Measurements from ENCODE around the gene BUD31.
A peak's percentile ranks its signal among the peaks of the same experiment; 100 is the strongest.
"Not testable (repeated sequence)": the region's sequence is repeated elsewhere in the genome, so short reads cannot be mapped to it uniquely, and the experiment has no call there.

Gene BUD31

DNA sequence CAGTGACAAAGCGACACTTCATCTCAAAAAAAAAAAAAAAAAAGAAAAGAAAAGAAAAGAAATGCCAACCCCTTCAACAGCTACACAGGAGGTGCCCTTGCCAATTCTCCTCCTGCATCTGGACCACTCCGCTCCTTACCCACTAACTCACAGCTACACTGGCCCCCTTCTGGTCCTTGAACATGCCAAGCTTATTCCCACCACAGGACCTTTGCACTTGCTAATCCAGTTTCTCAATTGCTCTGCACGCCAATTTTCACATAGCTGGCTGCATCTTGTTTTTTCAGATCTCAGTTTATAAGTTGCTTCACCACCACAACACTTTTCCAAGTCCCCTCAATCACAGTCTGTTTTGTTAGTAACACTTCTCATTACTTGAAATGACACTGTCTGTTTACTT, 5.9 kb upstream of the BUD31 start:
- DNase-seq: no peak

DNA sequence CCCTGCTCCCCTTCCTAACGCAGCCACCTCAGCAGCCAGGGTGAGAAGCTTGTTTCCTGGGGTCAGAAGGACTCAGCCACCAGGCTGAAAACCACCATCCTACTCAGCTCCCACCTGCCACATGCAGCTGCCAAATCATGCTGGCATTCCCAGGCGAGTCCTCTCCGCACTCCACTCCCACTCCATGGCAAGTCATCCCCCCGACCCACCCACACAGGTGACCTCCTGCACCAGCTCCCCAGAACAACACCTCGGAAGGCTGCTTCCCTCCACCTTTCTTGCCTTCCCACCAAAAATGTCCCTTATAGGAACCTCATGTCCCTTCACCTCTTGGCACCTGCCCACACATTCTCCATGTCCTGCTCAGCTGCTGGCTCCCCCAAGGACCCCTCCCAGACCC, 5.0 kb upstream of the BUD31 start:
- DNase-seq: no peak

DNA sequence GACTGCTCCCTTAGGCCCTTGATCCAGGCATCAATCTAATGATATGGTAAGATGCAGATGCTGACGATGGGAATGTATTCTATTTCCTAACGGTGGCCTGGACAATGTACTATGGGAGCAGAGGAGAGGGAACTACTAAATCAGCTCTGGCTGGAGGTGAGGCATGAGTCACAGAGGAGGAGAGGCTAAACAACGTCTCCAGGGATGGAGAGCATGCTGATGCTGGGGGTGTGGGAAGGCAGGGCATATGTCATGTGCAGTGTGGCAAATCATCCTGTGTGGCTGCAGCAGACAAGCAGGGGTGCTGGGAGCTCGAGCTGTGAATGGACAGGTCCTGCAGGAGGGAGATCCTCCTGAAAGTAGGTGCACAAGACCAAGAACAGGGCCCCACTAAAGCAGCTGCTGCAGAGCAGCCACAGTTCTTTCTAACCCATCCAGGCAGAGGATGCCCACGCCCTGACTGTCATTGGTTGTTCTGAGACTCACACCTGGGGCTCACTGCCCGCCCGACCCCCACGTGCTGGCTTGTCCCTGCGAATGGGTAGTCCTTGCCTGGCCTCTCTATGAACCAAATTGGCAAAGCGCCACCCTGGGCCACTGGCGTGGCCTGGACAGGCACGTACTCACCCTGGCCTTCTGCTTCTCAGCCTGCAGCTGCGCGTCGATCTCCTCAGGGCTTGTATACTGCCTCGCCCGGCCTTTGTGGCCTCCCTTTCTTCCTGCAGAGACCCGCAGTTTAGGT, 4.4 kb upstream of the BUD31 start:
- DNase-seq: no peak

DNA sequence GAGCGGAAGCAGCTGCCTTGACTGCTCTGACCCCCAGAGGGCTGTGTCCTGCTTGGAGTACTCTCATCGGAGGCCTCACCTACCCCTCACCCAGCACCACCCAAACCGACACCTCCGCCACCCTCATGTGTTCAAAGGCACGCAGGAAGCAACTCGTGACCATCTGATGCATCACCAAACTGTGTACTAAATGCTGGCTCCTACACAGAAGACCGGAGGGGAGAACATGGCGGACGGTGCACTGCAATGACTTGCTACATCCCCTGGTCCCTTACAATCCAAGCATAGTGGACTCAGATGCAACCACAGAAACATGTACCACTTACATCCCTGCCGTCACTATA, 3.8 kb upstream of the BUD31 start:
- DNase-seq: no peak

DNA sequence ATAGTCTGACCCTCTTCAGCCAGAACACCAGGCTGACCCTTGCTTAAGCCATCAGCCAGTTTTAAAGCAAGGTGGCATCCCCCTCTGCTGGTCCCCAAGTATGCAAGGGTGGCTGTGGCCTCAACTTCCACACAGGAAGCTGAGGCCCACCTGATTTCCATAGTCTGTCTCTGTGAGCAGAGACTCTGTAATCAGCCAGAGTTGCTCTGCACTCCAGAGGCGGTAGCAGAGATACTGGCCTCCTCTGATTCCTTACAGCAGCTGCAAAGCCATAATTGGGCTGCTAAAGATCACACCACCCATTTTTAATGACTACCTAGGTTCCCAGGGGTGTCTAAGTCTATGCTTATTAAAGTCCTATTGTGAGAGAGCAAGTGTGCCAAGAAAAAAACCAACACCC, 2.2 kb upstream of the BUD31 start:
- DNase-seq: no peak

DNA sequence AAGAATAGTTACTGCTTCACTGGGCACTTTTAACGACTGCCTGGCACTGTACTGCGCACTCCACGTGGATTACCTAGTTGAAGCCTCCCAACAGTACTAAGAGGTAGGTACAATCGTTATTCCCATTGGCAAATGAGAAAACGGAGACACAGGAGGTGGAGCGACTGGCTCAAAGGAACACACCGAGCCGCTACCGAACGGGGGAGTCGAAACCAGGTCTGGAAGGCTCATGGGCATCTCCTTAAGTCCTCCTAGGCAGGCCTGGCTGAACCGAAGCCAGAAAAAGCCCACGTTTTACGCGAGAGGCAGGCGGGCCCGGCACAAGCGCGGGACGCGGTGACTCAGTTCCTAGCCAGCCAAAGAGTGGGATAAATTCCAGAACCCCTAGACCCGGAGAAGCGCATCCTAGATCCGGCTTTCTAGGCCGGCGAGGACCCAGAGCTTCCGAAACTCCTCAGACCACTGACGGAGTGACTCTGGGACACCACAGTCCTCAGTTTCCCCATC, 844 bp upstream of the BUD31 start:
- no peak for DNase-seq

DNA sequence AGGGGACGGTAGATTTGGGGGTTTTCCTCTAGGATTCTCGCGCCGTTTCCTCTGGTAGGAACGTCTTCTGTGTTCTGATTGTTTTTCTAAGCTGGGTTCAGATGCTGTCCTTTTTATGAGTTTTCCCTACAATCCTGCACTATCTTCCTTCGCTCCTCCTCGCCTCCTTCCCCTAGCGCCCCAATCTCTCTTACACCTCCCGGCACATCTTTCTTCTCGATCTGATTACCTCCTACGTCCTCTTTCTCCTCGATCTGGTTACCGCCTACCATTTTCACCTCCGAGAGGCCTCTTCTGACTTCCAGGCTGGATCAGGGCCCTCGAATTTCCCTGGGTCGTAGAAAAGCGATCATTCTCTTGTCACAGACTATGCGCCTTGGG, 413 bp downstream of the BUD31 start:
- DNase-seq: no peak

DNA sequence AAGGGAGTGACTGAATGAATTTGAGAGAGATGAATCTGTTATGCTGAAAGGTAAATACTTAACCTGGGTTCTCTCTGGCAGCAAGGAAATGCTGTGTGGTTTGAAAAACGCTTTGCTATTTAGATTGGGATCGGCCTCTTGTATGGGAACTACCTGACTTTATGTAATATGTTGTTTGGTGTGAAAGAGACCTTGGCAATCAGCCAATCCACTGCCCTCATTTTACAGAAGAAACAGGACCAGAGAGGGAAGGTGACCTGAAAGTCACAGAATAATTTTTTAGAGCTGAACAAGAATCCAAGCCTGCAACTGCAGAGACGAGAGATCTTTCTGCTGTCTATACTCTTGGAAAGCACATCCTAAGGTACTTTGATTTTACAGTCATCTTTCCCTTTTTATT, 1.0 kb downstream of the BUD31 start:
- DNase-seq: no peak

DNA sequence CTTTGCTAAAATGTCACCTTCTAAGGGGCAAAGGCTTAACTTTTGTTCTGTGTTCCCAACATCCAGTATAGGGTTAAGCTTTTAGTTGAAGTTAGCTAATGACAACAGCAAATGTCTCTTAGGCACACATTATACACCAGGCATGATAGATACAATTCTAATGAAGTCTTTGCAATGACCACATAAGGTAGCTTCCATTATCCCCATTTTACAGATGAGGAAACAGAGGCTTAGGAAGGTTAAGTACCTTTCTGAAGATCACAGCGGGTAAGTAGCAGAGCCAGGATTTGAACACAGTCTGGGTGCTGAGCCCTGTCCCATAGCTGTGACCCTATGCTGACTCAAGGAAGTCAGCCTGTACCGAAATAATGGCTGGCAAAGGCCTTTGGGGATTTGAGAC, 1.9 kb downstream of the BUD31 start:
- DNase-seq: no peak

DNA sequence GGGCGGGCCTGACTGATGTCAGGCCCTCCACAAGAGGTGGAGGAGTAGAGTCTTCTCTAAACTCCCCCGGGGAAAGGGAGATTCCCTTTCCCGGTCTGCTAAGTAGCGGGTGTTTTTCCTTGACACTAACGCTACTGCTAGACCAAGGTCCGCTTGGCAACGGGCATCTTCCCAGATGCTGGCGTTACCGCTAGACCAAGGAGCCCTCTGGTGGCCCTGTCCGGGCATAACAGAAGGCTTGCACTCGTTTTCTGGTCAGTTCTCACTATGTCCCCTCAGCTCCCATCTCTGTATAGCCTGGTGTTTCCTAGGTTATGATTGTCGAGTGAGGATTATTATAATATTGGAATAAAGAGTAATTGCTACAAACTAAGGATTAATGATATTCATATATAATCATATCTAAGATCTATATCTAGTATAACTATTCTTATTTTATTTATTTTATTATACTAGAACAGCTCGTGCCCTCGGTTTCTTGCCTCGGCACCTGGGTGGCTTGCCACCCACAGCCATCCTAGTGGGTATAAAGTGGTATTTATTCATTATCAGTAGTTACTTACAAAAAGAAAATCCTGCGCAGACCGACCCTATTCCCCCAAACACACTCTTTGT, 6.9 kb downstream of the BUD31 start:
- peak; percentile 40 for DNase-seq

DNA sequence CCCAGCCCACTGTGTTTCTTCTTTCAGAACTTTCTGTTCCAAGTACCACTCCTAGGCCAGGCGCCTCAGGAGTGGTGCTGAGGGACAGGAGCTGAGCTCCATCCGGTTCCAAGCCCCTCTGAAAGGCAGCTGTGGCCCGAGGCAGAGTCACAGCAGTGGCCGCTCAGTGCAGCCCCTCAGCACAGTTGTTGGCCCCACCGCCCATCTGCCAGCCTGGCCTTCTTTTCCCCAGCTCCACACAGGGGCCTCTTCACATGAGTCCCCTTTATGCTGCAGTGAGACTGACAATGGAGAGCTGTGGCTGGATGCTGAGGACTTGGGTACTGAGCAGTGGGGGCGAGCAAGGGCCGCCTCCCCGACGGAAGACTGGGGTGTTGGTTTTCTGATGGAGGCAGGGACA, 9.5 kb downstream of the BUD31 start:
- DNase-seq: no peak

DNA sequence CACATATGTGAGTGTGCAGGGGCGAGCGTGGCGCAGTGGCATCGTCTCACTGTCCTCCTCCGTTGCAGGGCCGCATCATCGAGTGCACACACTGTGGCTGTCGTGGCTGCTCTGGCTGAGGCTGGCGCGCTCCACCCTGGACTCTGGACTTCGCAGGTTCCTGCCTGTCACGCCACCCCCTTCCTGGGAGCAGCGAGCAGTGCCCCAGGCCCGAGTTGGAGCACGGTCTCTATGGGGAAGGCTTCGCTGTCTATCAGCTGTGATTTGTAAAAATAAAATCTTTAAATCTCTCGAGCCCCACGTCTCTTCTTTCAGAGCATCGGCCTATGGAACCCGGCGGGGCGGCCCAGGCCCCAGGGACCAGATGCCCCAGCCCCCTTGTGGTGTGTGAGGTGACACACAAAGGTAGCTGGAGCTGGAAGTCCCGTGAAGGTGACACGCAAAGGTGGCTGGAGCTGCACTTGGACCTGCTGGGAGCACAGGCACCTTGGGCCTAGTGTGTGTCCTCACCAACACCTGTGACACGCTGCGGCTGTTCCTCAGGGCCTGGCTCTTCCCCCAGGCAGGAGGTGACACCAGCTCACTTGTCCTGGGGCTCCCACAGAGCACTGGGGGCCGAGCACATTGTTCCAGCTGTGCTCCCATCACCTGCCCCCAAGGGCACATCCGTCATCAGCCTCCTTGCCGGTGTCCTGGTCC, 10.7 kb downstream of the BUD31 start:
- DNase-seq: no peak

DNA sequence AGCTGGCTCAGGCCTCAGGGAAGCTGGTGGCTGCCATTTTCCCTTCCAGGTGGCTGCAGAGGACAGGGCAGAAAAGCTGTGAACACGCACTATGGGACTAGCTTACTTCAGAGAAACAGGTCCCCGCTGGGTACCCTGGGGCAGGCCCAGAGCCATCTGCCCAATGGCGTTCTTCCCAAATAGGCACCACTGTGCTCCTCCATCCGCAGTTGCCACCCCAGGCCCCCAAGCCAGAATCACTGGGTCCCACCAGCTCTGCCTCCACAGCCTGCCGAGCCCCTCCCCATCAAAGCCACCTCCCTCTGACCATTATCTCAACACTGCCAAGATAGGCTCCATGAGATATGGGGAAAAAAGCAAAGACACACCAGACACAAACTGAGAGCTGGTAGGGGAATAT, 11.4 kb downstream of the BUD31 start:
- no peak for DNase-seq

DNA sequence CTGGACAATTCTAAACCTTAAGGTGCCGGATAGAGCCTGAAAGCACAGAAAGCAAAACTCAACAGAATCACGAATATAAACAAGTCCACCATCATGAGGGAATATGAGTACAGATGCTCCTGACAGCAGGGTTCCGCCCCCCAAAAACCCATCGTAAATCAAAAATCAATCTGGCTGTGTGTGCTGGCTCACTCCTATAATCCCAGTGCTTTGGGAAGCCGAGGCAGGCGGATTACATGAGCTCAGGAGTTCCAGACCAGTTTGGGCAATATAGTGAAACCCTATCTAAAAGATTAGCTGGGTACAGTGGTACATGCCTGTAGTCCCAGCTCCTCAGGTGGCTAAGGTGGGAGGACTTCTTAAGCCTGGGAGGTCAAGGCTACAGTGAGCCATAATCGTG, 12.2 kb downstream of the BUD31 start:
- DNase-seq: no peak

DNA sequence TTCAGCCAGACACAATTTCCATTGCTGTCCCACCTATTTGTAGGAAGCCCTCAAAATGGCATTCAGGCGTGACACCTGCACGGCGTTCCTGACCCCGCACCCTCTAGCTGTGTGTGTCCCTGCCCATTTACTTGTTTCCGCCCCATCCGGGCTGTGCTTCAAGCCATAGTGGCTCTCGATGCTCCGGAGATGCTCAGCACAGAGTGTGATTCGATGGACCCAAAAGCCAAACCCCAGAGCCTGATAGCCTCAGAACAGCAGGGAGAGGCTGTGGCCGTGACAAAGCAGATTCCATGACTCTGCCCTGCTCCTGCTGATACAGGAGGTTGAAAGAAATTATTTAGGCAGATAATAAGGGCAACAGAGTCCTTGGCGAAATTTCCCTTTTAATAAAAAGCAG, 13.4 kb downstream of the BUD31 start:
- no peak for DNase-seq

DNA sequence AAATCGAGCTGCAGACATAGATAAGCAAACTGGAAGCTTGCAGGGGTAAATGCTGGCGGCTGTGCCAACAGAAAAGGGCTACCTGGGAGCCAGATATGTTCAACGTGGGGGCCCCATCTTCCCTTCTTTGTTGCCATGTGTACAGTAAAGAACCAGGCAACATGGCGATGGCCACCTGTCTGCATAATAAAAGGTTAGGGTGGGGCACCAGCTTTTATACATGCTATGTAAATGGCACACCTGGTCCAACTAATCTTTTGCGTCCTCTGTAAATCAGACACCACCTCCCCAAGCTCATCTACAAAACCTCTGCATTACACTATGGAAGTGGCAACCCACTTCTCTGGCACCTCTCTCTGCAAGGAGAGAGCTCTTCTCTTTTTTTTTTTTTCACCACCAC, 13.9 kb downstream of the BUD31 start:
- DNase-seq: no peak

DNA sequence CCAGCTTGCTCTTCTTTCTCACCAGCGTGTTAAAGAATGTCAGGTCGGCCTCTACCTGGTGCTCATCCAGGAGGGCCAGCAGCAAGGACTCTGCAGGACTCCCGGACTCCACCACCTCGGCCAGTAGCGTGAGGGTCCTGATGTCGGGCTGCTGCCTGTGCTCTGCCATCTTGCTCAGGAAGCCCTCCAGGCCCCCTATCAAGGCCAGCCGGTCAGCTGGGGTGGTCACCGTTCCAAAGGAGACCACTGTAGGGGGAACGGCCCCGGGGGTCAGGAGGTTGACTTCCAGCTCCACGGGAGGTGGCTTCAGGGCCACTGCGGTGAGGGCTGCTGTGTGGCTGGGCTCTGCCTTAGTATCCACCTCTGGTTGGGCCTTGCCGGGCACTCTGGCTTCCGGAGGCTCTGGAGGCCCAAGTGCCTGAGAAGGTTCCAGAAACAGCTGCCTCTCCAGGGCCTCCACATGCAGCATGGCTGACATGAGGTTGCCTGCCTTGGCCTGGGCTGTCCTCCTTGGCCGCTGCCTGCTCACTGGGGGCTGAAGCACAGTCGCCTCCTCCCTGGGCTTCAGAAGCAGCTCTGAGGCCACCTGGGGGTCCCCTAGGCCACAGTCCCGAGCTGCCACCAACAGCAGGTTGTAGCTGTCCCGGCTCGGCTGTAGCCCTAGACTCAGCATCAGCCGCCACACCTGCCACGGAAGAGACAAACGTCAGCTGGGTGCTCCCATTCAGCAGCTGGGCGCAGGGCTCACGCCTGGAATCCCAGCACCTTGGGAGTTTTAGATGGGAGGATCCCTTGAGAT, 16.4 kb downstream of the BUD31 start:
- DNase-seq: no peak

DNA sequence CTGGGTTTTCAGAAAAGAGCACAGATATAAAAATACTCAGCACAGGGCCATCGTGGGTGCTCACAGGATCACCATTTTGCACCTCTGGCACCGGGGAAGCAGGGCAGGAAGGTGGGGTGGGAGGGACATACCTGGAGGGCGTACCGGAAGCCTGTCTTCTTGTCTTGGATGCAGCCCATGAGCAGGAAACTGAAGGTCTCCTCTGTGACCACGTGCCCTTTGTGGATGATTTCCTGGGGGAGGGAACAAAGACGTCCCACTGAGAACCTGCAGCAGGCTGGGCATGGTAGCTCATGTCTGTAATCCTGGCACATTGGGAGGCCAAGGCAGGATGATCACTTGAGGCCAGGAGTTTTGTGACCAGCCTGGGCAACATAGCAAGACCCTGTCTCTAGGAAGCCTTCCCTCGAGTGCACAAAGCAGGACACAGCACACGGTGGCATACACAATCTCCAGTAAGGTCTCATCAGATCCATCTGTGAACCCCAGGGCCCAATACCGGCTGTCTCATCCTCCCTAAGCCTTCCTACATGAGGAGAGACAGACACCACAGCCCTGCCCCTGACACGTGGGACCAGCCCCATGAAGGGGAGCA, 20.3 kb downstream of the BUD31 start:
- no peak for DNase-seq

DNA sequence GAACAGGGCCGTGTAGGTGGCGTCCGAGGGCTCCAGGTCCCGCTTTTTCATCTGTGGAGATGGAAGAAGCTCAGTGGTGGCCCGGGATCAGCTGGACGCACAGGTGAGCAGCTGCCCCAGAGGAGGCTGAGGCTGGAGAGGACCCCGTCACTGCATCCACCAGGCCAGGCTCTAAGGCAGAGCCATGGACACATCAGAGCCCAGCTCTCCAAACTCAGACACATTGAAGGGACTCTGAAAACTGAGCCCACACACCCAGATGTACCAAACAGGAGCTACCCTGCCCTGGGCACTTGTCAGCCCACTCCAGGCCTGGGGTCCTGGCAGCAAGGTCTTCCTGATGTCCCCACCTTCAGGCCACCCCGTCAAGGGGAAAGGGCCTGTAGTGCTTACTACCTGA, 21.0 kb downstream of the BUD31 start:
- no peak for DNase-seq

DNA sequence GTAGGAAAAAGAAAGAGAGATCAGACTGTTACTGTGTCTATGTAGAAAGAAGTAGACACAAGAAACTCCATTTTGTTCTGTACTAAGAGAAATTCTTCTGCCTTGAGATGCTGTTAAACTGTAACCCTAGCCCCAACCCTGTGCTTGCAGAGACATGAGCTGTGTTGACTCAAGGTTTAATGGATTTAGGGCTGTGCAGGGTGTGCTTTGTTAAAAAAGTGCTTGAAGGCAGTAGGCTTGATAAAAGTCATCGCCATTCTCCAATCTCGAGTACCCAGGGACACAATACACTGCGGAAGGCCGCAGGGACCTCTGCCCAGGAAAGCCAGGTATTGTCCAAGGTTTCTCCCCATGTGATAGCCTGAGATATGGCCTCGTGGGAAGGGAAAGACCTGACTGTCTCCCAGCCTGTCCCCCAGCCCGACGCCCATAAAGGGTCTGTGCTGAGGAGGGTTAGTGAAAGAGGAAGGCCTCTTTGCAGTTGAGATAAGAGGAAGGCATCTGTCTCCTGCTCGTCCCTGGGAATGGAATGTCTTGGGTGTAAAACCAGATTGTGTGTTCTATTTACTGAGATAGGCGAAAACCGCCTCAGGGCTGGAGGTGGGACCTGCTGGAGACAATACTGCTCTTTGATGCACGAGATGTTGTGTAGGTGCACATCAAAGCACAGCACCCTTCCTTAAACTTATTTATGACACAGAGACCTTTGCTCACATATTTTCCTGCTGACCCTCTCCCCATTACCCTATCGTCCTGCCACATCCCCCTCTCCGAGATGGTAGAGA, 23.2 kb downstream of the BUD31 start:
- DNase-seq: not testable (repeated sequence)

DNA sequence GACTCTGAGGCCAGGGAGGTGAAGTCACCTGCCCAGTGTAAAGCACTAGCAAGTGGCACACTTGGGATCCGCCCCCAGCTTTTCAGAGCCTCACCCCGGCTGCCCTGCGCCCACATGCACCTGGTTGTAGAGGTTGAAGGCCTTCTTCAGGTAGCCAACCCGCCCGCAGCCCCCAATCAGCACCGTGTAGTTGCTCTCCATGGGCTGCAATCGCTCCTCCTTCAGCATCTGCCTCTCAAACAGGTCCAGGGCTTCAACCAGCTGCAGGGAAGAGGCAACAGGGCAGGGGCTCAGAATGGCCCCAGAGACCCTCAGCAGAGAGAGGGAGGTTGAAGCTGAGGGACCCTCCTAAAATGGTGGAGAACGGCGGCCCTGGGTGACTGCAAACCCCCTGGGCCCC, 24.4 kb downstream of the BUD31 start:
- no peak for DNase-seq

DNA sequence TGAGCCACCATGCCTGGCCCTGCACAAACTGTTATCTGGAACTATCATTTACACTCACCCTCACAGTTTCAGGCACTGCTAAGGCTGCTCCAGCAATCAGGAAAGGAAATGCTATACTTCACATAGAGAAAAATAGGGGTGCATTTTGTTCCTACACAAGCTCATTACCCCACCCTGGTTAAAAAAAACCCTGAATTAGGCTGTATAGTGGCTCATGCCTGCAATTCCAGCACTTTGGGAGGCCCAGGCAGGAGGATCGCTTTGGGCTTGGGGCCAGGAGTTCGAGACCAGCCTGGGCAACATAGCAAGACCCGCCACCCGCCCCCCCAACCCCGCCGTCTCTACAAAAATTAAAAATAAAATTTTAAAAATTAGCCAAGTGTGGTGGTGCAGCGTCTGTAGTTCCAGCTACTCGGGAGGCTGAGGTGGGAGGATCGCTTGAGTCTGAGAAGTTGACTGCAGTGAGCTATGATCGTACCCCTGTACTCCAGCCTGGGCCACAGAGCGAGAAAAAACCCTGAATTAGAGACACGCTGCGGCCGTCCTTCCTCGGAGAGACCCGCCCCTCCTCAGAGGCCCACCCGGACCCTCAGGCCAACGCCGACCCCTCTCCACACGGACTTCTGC, 29.3 kb downstream of the BUD31 start:
- no peak for DNase-seq
